ENCODE results near the gene DPP6. TPM values are rescaled to one million over a fixed set of nuclear protein-coding genes. Genes with fewer than 3 reads are reported as not detected.

The DPP6 gene
- total RNA-seq, 1 donor from 2014 or later, result not detected

DNA sequence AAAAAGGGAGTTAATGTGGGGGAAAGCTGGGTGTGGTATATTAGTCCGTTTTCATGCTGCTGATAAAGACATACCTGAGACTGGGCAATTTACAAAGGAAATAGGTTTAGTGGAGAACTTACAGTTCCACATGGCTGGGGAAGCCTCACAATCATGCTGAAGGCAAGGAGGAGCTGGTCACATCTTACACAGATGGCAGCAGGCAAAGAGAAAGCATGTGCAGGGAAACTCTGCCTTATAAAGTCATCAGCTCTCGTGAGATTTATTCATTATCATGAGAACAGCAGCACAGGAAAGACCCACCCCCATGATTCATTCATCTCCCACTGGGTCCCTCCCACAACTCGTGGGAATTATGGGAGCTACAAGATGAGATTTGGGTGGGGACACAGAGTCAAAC, 836.5 kb downstream of the DPP6 start:
- no peak for DNase-seq (ENCODE audit: extremely low read depth, low read depth, low spot score)

DNA sequence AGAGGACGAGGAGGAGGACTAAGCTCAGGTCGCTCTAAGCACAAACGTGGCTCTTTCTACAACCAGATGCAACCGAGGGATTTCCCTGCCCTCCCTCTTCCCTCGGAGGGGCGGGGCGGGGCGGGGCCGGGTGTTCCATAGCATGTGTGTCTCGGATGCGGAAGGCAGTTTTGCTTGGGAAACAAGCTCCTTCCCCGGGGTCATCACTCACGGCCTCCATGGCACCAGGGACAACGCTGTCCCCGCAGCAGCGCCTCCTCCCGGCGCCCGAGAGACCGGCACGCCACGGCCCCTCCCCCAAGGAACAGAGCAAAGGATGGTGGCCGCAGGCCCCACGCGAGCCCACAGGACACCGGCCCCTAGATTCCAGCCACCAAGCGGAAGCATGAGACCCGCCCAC, 840.3 kb downstream of the DPP6 start:
- no peak for DNase-seq (ENCODE audit: extremely low read depth, low read depth, low spot score)

GRCh38 chr7:154896076-154896475, 843.9 kb downstream of the DPP6 start:
- DNase-seq (ENCODE audit: extremely low read depth, low read depth, low spot score), result no peak

DNA sequence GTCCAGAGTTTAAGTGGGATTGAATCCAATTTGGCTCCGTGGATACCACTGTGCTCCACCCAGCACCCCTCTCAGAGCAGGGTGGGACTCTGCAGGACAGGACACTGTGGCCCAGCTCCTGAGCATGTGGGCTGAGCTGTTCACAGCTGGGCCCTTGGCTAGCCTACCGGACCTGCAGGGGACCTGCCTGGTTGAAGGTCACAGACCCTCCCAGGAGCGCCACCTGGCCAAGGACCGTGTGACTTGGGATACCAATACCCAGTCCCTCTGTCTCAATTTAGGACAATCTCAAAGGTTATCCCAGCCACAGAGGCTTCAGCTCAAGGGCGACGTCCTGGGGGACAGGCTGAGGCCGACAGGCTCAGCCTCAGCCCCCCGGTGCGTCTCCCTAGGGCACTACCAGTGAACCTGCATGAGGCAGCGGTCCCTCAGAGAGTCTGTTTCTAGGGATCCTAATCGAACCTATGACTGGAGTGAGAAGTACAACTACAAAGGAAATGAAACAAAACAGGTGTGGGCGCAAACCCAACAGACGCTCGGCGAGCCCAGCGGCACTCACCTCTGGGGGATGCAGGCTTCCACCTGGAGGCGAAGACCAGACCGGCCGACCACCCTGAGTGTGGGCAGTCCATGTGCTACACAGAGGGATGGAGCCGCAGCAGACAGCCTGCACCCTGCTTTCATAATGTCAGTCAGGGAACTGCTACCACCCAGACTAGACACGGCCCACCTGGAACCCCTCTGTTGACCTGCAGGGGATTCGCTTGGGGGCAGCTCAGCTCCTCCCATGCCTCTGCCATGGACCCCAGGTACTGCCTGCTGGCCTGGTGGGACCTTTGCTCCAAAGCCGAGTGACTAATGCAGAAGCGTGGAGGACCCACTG, 847.0 kb downstream of the DPP6 start:
- no peak for DNase-seq (ENCODE audit: extremely low read depth, low read depth, low spot score)

DNA sequence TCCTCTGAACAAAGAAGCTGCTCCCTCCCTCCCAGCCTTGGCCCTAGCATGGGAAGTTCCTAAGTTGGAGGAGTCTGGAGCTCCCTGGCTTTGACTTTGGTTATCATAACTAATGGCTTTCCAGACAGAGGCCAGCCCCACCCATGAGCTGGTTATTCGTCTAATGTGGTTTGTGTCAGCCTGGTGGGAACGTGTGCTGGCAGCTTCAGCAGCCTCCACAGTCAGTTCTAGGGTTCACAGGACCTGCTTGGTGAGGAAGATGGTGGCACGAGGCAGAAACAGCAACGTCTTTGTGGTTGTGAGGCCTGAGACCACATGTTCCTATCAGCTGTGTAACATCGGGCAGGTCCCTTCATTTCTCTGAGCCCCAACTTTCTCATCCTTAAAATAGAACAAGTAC, 847.7 kb downstream of the DPP6 start:
- DNase-seq (ENCODE audit: extremely low read depth, low read depth, low spot score), result no peak

- no peak for DNase-seq (ENCODE audit: extremely low read depth, low read depth, low spot score)
Measured at GRCh38 chr7:154902600-154903082, 850.4 kb downstream of the DPP6 start.

DNA sequence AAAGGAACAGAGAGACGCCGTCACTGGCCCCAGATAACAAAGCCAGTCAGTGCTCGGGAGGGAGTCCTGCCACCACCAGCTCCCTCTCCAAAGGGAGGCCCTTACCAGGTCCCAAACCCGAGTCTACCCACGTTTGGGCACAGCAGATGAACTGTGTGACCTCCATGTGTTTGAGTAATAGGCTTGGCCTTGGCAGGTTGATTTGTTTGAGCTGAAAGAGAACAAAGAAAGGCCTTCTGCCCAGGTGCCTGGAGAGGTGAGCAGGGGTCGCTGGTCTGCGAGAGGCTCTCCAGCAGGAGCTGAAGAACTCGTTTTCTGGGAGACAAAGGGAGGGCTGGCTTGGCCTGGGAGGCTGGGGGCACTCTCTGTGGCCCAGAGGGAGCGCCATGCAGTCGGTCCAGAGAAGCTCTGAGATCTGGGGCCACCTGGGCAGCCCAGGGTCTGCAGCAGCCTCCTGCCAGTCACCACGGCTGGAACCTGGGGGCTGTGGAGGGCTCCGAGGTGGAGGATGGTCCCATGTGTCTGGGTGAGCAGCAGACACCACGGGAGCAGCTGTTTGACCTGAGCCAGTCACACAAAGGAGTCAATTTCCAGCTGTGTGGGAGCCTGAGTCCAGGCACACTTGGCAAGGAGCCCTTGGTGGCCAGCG, 851.0 kb downstream of the DPP6 start:
- no peak for DNase-seq (ENCODE audit: extremely low read depth, low read depth, low spot score)

GRCh38 chr7:154905146-154905545, 852.9 kb downstream of the DPP6 start:
- DNase-seq (ENCODE audit: extremely low read depth, low read depth, low spot score), result no peak

DNA sequence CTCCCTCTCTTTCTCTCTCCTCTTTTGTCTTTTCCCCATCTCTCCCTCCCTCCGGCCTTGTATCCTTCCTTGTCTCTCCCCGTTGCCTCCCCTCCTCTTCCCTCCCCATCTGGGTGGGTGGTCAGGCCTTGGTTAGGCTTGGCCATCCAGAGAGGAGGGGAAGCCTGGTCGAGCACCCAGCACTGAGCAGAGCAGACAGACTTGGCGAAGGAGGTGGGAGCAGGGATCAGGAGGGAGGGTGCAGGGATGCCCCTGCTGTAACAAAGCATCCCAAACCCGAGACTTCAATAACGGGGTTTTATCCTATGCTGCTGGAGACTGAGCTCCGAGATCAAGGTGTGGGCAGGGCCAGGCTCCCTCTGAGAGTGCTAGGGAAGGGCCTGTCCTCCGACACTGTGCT, 853.4 kb downstream of the DPP6 start:
- no peak for DNase-seq (ENCODE audit: extremely low read depth, low read depth, low spot score)

GRCh38 chr7:154906201-154906600, 854.0 kb downstream of the DPP6 start:
- no peak for DNase-seq (ENCODE audit: extremely low read depth, low read depth, low spot score)

DNA sequence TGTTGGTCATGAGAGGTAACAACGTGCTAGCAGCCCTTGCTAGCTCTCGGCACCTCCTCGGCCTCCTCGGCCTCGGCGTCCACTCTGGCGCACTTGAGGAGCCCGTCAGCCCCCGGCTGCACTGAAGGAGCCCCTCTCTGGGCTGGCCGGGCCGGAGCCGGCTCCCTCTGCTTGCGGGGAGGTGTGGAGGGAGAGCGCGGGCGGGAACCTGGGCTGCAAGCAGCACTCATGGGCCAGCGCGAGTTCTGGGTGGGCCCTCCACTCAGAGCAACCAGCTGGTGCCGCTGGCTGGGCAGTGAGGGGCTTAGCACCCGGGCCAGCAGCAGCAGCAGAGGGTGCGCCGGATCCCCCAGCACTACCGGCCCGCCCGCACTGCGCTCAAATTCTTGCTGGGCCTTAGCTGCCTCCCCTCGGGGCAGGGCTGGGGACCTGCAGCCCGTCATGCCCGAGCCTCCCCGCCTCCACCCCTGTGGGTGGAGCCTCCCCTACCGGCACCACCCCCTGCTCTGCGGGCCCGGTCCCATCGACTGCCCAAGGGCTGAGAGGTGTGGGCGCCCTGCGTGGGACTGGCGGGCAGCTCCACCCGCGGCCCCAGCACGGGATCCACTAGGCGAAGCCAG, 854.6 kb downstream of the DPP6 start:
- no peak for DNase-seq (ENCODE audit: extremely low read depth, low read depth, low spot score)

GRCh38 chr7:154907651-154908620, 855.7 kb downstream of the DPP6 start:
- no peak for DNase-seq (ENCODE audit: extremely low read depth, low read depth, low spot score)

- DNase-seq (ENCODE audit: extremely low read depth, low read depth, low spot score), result no peak
Measured at GRCh38 chr7:154909241-154910105, 857.3 kb downstream of the DPP6 start.

DNA sequence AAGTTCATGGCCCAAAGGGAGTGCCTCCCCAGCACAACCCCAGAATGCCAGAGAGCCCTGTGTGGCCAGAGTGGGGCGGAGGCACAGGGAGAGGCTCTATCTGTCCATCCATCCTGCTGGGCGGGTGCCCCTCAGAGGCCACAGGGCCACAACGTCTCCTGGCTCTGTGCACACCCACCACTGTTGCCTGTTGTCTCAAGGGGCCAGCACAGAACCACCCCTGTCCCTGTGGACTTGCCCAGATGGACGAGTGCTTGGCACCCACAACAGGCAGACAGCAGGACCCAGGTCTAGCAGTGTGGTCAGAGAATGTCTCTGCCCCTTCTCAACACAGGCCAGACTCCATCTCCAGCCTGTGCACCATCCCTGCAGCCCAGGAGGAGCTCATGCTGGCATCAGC, 857.9 kb downstream of the DPP6 start:
- DNase-seq (ENCODE audit: extremely low read depth, low read depth, low spot score), result no peak

DNA sequence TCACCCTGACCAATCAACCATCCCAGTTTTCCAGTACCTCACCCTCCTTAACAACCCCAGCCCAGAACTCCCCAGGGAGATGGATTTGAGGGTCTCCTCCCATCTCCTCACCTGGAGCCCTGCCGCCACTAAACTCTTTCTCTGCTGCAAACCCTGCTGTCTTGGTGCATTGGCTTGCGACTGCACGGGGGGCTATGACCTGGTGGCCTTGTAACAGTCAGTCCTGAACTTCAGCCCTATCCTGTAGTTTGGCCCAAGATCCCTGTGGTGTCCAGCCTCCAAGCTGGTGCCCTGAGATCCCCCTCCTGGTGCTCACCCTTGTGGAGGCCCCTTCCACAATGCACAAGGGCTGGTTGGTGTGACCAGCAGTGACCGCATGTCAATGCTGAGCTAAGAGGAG, 858.8 kb downstream of the DPP6 start:
- no peak for DNase-seq (ENCODE audit: extremely low read depth, low read depth, low spot score)

GRCh38 chr7:154911411-154911810, 859.2 kb downstream of the DPP6 start:
- no peak for DNase-seq (ENCODE audit: extremely low read depth, low read depth, low spot score)

GRCh38 chr7:154911862-154912455, 859.8 kb downstream of the DPP6 start:
- no peak for DNase-seq (ENCODE audit: extremely low read depth, low read depth, low spot score)

- no peak for DNase-seq (ENCODE audit: extremely low read depth, low read depth, low spot score)
Measured at GRCh38 chr7:154912871-154913637, 860.9 kb downstream of the DPP6 start.
